Activated CD4-positive, CD25-positive, alpha-beta regulatory T cell treated with anti-CD3 and anti-CD28 coated beads, Interleukin-2, amount 50 U/mL, for 24 hours (primary cell): Measurements from ENCODE around the gene SNX21.
"Not testable (repeated sequence)": the region's sequence is repeated elsewhere in the genome, so short reads cannot be mapped to it uniquely, and the experiment has no call there.

ENCODE experiments used
- ATAC-seq, 2 donors: fragments of 150-1000 bp; cut with Tn5 transposase; one replicate each; pipeline ENCODE4 v1.10.0; 2021; ENCODE audit warnings: mild to moderate bottlenecking in 1 of 2, moderate library complexity in 1 of 2

SNX21 gene

GRCh38 chr20:45851501-45851900 lies 17.9 kb downstream of the SNX21 start:
- ATAC-seq: no peak

- ATAC-seq: no peak
These were observed 18.7 kb downstream of the SNX21 start for GRCh38 chr20:45852326-45852725.

GRCh38 chr20:45853484-45853883 lies 19.9 kb downstream of the SNX21 start:
- ATAC-seq: no peak

GRCh38 chr20:45857114-45857881 lies 23.7 kb downstream of the SNX21 start, which contains the start of the genes ACOT8 and ZSWIM3:
Gene ACOT8, minus strand, starts transcription at chr20:45857392. Its CDS starts 77 bp downstream, at chr20:45857315.
Gene ZSWIM3, plus strand, starts transcription at chr20:45857614. Its CDS starts 212 bp downstream, at chr20:45857826.
- ATAC-seq: peak; percentile 99

- ATAC-seq: peak; percentile 8 to 18
These were observed 24.2 kb downstream of the SNX21 start for GRCh38 chr20:45857882-45858216.

GRCh38 chr20:45859916-45860315 lies 26.3 kb downstream of the SNX21 start:
- no peak for ATAC-seq

GRCh38 chr20:45860560-45861220 lies 27.1 kb downstream of the SNX21 start:
- ATAC-seq: no peak

GRCh38 chr20:45861221-45862075 lies 27.8 kb downstream of the SNX21 start:
- ATAC-seq: no peak

- ATAC-seq: no peak
These were observed 30.2 kb downstream of the SNX21 start for GRCh38 chr20:45863543-45864470.

- no peak for ATAC-seq
These were observed 32.9 kb downstream of the SNX21 start for GRCh38 chr20:45866454-45866853.

GRCh38 chr20:45867136-45867818 lies 33.7 kb downstream of the SNX21 start:
- ATAC-seq: no peak

GRCh38 chr20:45867819-45868176 lies 34.2 kb downstream of the SNX21 start:
- no peak for ATAC-seq

- no peak for ATAC-seq
These were observed 39.0 kb downstream of the SNX21 start for GRCh38 chr20:45872626-45873025.

- no peak for ATAC-seq
These were observed 40.0 kb downstream of the SNX21 start for GRCh38 chr20:45873409-45874103.

- not testable (repeated sequence) for ATAC-seq
These were observed 40.5 kb downstream of the SNX21 start for GRCh38 chr20:45874104-45874481.

GRCh38 chr20:45874576-45874975 lies 41.0 kb downstream of the SNX21 start:
- no peak for ATAC-seq

- ATAC-seq: no peak
These were observed 44.6 kb downstream of the SNX21 start for GRCh38 chr20:45878076-45878761.

- peak; percentile 96 to 97 for ATAC-seq
These were observed 47.6 kb downstream of the SNX21 start, which contains the start of gene ZSWIM1 for GRCh38 chr20:45880988-45881788. Gene ZSWIM1, plus strand, starts transcription at chr20:45881227. Its CDS starts 1,366 bp downstream, at chr20:45882593.

GRCh38 chr20:45882469-45883099 lies 49.0 kb downstream of the SNX21 start:
- ATAC-seq: no peak
